Right lobe of liver (tissue), 6 donors: ENCODE measurements around the gene TCP1. TPM values are rescaled to one million over a fixed set of nuclear protein-coding genes. Genes with fewer than 3 reads are reported as not detected.

Experiments
- ATAC-seq, 4 donors: fragments of 200-7000 bp; cut with Tn5 transposase; one replicate each; pipeline ENCODE4 v1.9.1; 2020; ENCODE audit warnings: mild to moderate bottlenecking in 4 of 4, moderate library complexity in 4 of 4
- DNase-seq, 3 donors: peaks; one replicate each; pipeline ENCODE4 v3.0.0-alpha.2; 2020
- H3K27ac ChIP-seq, 3 donors: fragments of 200-600 bp; one replicate each; pipeline ENCODE4 v1.8.0; 2022
- H3K27me3 ChIP-seq, 2 donors: fragments of 200-600 bp; one replicate each; pipeline ENCODE4 v1.8.0; 2022
- H3K36me3 ChIP-seq, 4 donors: fragments of 200-600 bp; sonication (generic) in 1 of 4; one replicate each; pipeline versions ENCODE4 v1.5.1 to v1.8.0; 2017 to 2022; ENCODE audit warnings: control low read depth in 1 of 4
- H3K4me1 ChIP-seq, 4 donors: fragments of 200-600 bp; sonication (generic) in 1 of 4; one replicate each; pipeline versions ENCODE4 v1.5.1 to v1.8.0; 2017 to 2022; ENCODE audit warnings: control low read depth in 1 of 4
- H3K4me3 ChIP-seq, 3 donors: fragments of 200-600 bp; one replicate each; pipeline ENCODE4 v1.8.0; 2022
- H3K9me3 ChIP-seq, 4 donors: fragments of 200-600 bp; sonication (generic) in 1 of 4; one replicate each; pipeline versions ENCODE4 v1.5.1 to v1.8.0; 2017 to 2022; ENCODE audit warnings: control low read depth in 1 of 4
- CTCF ChIP-seq, 4 donors: fragments of 200-600 bp in 3 of 4; fragments of 450-650 bp in 1 of 4; IDR thresholded peaks; one replicate each; pipeline versions ENCODE4 v1.5.1 to v1.8.0; 2016 to 2022; ENCODE audit warnings: antibody characterized with exemption in 4 of 4, mild to moderate bottlenecking in 2 of 4
- POLR2A ChIP-seq: fragments of 450-650 bp; IDR thresholded peaks from one replicate; pipeline ENCODE4 v1.6.1; 2017; ENCODE audit warnings: antibody characterized with exemption, mild to moderate bottlenecking
- WGBS: methylation state at CpG from one replicate; pipeline ENCODE4 v1.1.6; 2018; ENCODE audit warnings: low coverage, low lambda C conversion rate; ENCODE audit not compliant: insufficient coverage; ENCODE audit errors: missing lambda C conversion rate; 5-methylcytosine and 5-hydroxymethylcytosine counted together
- intact Hi-C, 2 donors: fragments of 100-400 bp; cut with DNase I; formaldehyde crosslinking; loops; one replicate each; pipeline versions ENCODE4 v1.11.2 to v1.14.1; 2022
- total RNA-seq, 6 experiments: library from RNA; depleted of rRNA in 2 of 6; stranded (reverse); fragments of >200 nt in 2 of 6; fragmentation: NEBNext Ultra II Directional in 3 of 6; extraction: Animal tissue kit (Norgen Biotek cat#: 25700) in 3 of 6; gene quantifications; one replicate each; pipeline versions ENCODE4 v1.1.0 to v1.2.4, GENCODE V29; 2016 to 2023
- donor health status: DM: no; HTN: yes; CAD: no.
- donor health status: DM: no; HTN: no; CAD: no.
- donor health status: DM: no; HTN: no; CAD: no.
- donor health status: DM: no; HTN: yes; CAD: no.
- donor health status: DM: no; HTN: yes; CAD: no.

The TCP1 gene
- total RNA-seq, 6 experiments from 2014 or later: 50.4 to 97.1 (median 77.8) TPM

GRCh38 chr6:159778131-159778530 lies 11.3 kb downstream of the TCP1 start:
- ATAC-seq: no peak
- Histone ChIP-seq H3K4me1 (peaks cover 0 to 11% (median 0%) of the 10 kb centered on the region in 4 donors), H3K36me3 (peaks cover 12 to 84% (median 33%) of the 10 kb centered on the region in 4 donors), H3K27ac (no peak overlapping the region), H3K27me3 (no peaks in the 10 kb centered on the region), H3K9me3 (no peaks in the 10 kb centered on the region), H3K4me3 (no peak overlapping the region)
- TF ChIP-seq CTCF (IDR thresholded peaks at IDR 0.05) (no peak), POLR2A (no peak)
- WGBS: 46% methylated on average over 1 of the region's 1 CpG
- no peak for DNase-seq
- intact Hi-C loops: no loop called here

DNA sequence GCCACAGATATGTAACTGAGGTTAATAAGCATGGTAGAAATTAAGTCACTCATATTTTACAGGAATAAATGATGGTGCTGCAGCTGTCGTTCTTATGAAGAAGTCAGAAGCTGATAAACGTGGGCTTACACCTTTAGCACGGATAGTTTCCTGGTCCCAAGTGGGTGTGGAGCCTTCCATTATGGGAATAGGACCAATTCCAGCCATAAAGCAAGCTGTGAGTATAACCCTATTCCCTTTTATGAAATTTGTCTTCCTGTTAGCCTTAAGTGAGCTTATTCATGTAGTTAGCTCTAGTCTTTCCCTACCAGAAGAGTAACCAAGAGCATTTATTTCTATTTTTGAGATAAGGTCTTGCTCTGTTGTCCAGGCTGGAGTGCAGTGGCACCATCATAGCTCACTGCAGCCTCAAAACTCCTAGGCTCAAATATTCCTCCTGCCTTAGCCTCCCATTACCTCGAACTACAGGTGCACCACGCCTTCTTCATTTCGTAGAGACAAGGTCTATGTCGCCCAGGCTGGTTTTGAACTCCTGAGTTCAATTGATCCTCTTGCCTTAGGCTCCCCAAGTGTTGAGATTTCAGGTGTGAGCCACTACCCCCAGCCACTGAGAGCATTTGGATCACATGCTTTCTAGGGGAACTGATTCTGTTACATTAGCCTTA lies 12.0 kb downstream of the TCP1 start:
- Histone ChIP-seq H3K9me3 (no peaks in the 10 kb centered on the region), H3K27ac (no peak overlapping the region), H3K36me3 (peaks cover 12 to 81% (median 28%) of the 10 kb centered on the region in 4 donors), H3K4me1 (peaks cover 0 to 11% (median 0%) of the 10 kb centered on the region in 4 donors), H3K27me3 (no peaks in the 10 kb centered on the region), H3K4me3 (no peak overlapping the region)
- WGBS: 76% methylated on average over 4 of the region's 7 CpGs
- DNase-seq: no peak
- ATAC-seq: no peak
- TF ChIP-seq POLR2A (no peak), CTCF (IDR thresholded peaks at IDR 0.05) (no peak)
- intact Hi-C loops: no loop called here

- H3K27me3 ChIP-seq: no peaks in the 10 kb centered on the region
- DNase-seq: no peak
- no peak overlapping the region for H3K27ac ChIP-seq
- no peak for ATAC-seq
- no peaks in the 10 kb centered on the region for H3K9me3 ChIP-seq
- no peaks in the 10 kb centered on the region for H3K4me1 ChIP-seq
- no peak overlapping the region for H3K4me3 ChIP-seq
- WGBS: 24% methylated on average over 1 of the region's 1 CpG
- peaks cover 0 to 61% (median 13%) of the 10 kb centered on the region in 4 donors for H3K36me3 ChIP-seq
- intact Hi-C loops: no loop called here
- TF ChIP-seq POLR2A (no peak), CTCF (IDR thresholded peaks at IDR 0.05) (no peak)
These were observed 17.2 kb downstream of the TCP1 start for GRCh38 chr6:159772196-159772595.

DNA sequence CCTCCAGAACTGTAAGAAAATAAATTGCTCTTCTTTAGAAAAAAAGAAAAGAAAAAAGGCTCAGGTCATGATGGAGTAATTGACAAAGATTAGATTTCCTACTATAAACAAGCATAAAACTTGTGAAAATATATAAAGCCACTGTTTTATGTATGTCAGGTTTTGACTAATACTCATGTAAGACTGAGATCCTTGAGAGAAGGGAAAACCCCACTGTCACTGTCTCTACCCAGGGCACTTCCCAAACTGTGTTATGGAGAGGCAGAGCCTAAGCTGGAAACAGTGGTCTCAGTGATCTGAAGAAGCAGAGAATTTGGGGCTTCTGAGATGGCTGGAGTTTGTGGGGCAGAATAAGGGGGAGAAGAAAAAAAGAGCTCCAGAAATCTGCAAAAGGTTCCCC lies 19.9 kb downstream of the TCP1 start:
- intact Hi-C loops: no loop called here
- DNase-seq: no peak
- peaks cover 3 to 51% (median 17%) of the 10 kb centered on the region in 4 donors for H3K36me3 ChIP-seq
- H3K27me3 ChIP-seq: no peaks in the 10 kb centered on the region
- H3K4me3 ChIP-seq: no peak overlapping the region
- TF ChIP-seq CTCF (IDR thresholded peaks at IDR 0.05) (no peak), POLR2A (no peak)
- H3K4me1 ChIP-seq: peaks cover 0 to 5% (median under 1%) of the 10 kb centered on the region in 4 donors
- no peak overlapping the region for H3K27ac ChIP-seq
- ATAC-seq: no peak
- H3K9me3 ChIP-seq: no peaks in the 10 kb centered on the region

DNA sequence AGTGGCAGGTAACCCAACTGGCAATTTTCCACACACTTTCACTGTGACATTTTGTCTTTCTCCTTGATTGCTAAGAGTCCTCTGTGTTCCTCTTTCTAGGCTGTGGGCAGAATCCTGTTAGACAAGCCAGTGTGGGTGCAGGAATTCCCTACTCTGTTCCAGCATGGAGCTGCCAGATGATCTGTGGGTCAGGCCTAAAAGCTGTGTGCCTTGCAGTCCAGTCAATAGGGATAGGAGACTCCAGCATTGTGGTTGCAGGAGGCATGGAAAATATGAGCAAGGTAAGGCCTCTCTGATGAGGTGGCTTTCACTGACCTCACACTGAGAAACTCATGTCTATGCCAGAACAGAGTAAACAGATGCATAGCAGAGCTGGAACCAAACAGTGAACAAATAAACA lies 22.5 kb downstream of the TCP1 start:
- TF ChIP-seq CTCF (IDR thresholded peaks at IDR 0.05) (no peak), POLR2A (no peak)
- intact Hi-C loops: no loop called here
- ATAC-seq (peak in 2 of 4 donors; percentile 10 to 26), DNase-seq (no peak)
- Histone ChIP-seq H3K9me3 (no peaks in the 10 kb centered on the region), H3K4me1 (peaks cover 0 to 21% (median 4%) of the 10 kb centered on the region in 4 donors), H3K36me3 (peaks cover 3 to 53% (median 20%) of the 10 kb centered on the region in 4 donors), H3K27me3 (no peaks in the 10 kb centered on the region), H3K27ac (peak overlapping the region in 2 of 3 donors; percentile 51 to 55), H3K4me3 (no peak overlapping the region)
